ENCODE results near the gene OR4S2.

OR4S2 gene

DNA sequence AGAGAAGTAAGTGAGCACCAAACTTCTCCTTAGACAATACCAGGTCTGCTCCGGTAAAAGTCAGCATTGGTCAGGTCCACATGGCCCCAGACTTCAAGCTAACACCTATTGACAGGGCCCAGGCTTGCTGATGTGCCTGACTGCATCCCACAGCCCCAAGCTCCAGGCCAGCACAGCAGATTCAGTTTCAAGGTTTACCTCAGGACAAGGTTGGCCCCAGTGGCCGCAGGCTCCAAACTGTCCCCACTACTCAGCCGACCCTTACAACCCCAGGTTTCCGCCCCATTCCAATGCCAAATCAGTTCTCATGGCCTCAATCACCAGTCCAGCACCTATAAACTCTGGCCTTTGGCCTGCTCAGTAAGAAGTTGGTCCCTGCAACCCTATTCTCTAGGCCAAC, 53.3 kb downstream of the OR4S2 start:
- no peak overlapping the region for H2AK5ac ChIP-seq (ENCODE audit: low read depth, low read length)
- no CpG with 5 or more reads among the region's 4 CpGs for WGBS, 2 donors (ENCODE audit: extremely low coverage in 2 of 2, insufficient read length in 2 of 2, insufficient replicate concordance in 1 of 2)
- H2BK120ac ChIP-seq (ENCODE audit: low read depth, low read length): no peak overlapping the region
- H2BK5ac ChIP-seq (ENCODE audit: low read length): no peak overlapping the region
- H3K4me2 ChIP-seq (ENCODE audit: insufficient read depth, low read length, poor library complexity, severe bottlenecking): no peak overlapping the region
- no peaks in the 10 kb centered on the region for H3K4me1 ChIP-seq (ENCODE audit: control insufficient read depth in 2 of 2, insufficient read depth in 1 of 2, low read depth in 1 of 2, low read length in 2 of 2)
- no peak overlapping the region for H3K9ac ChIP-seq (ENCODE audit: low read depth, low read length, poor library complexity)
- no peak overlapping the region for H2AFZ ChIP-seq (ENCODE audit: low read length)
- H4K91ac ChIP-seq (ENCODE audit: low read depth, low read length, poor library complexity): no peak overlapping the region
- H3K27ac ChIP-seq (replicated peaks; ENCODE audit: low read length): no peak overlapping the region
- no peak overlapping the region for H2BK15ac ChIP-seq (ENCODE audit: low read length)
- peak overlapping the region in 1 of 2 donors; percentile 6 for H3K4me3 ChIP-seq (ENCODE audit: low read length in 2 of 2)
- H3K36me3 ChIP-seq (replicated peaks in 1 of 2; ENCODE audit: control insufficient read depth in 2 of 2, insufficient read depth in 2 of 2, low read length in 2 of 2): no peaks in the 10 kb centered on the region
- no peak overlapping the region for H2BK12ac ChIP-seq (ENCODE audit: low read length)
- H3K79me1 ChIP-seq (ENCODE audit: low read depth, low read length): no peaks in the 10 kb centered on the region
- H3K9me3 ChIP-seq (replicated peaks in 1 of 2; ENCODE audit: control insufficient read depth in 2 of 2, insufficient read depth in 1 of 2, low read depth in 1 of 2, low read length in 2 of 2): peaks cover 0 to 20% of the 10 kb centered on the region in 2 donors
- no peak overlapping the region for H3K23ac ChIP-seq (ENCODE audit: low read depth, low read length, poor library complexity)
- no peak overlapping the region for H3K14ac ChIP-seq (ENCODE audit: low read length)
- H4K8ac ChIP-seq (ENCODE audit: low read depth, low read length): no peak overlapping the region
- no peak for DNase-seq (ENCODE audit: low spot score)
- H3K27me3 ChIP-seq (ENCODE audit: control insufficient read depth in 3 of 3, insufficient read depth in 3 of 3, low read depth in 1 of 3, low read length in 3 of 3): peaks cover 0 to 2% (median 0%) of the 10 kb centered on the region in 3 experiments
- H3K4ac ChIP-seq (ENCODE audit: low read length): no peak overlapping the region
- H3K18ac ChIP-seq (ENCODE audit: low read length): no peak overlapping the region
